ENCODE data around the gene SBNO2. TPM values are rescaled to one million over a fixed set of nuclear protein-coding genes. Genes with fewer than 3 reads are reported as not detected.
A peak's percentile ranks its signal among the peaks of the same experiment; 100 is the strongest.

SBNO2 gene
- polyA plus RNA-seq, 1 experiment, result 9.9 TPM

- no peak for DNase-seq (ENCODE audit: low read depth, low spot score)
- CTCF ChIA-PET, result no interaction called here
Observed at GRCh38 chr19:1107661-1108261, 66.3 kb downstream of the SBNO2 start.

GRCh38 chr19:1106841-1107660 is 67.0 kb downstream of the SBNO2 start:
- TF ChIP-seq CTCF (IDR thresholded peaks at IDR 0.05; ENCODE audit: low read depth, low read length), result peak; percentile 16
- DNase-seq (ENCODE audit: low read depth, low spot score), result no peak
- POLR2A ChIA-PET, result interaction anchor here (0.7 kb wide), 1 partner anchor 34 kb away, joined by 3 read pairs; no protein-coding TSS in a partner anchor
- no peaks in the 10 kb centered on the region for H3K27me3 ChIP-seq (ENCODE audit: control insufficient read depth, insufficient read depth, low read length)
- H3K9me3 ChIP-seq (ENCODE audit: control insufficient read depth, insufficient read depth, low read length), result peaks cover 19% of the 10 kb centered on the region; the same call in 1 of the 2 replicates
- no peak overlapping the region for H3K4me3 ChIP-seq (ENCODE audit: low read depth, low read length)
- peak overlapping the region; percentile 31 for H3K27ac ChIP-seq (ENCODE audit: low read depth, low read length)
- CTCF ChIA-PET, result no interaction called here

More at GRCh38 chr19:1107661-1108261, 66.3 kb downstream of the SBNO2 start:
- H3K9me3 ChIP-seq (ENCODE audit: control insufficient read depth, insufficient read depth, low read length), result peaks cover 19% of the 10 kb centered on the region; the same call in 1 of the 2 replicates
- POLR2A ChIA-PET, result interaction anchor here (0.7 kb wide), 1 partner anchor 35 kb away, joined by 3 read pairs; no protein-coding TSS in a partner anchor
- TF ChIP-seq CTCF (IDR thresholded peaks at IDR 0.05; ENCODE audit: low read depth, low read length), result no peak
- no peak overlapping the region for H3K4me3 ChIP-seq (ENCODE audit: low read depth, low read length)
- peak overlapping the region; percentile 21 for H3K27ac ChIP-seq (ENCODE audit: low read depth, low read length)
- H3K27me3 ChIP-seq (ENCODE audit: control insufficient read depth, insufficient read depth, low read length), result no peaks in the 10 kb centered on the region

GRCh38 chr19:1105873-1106840 is 67.9 kb downstream of the SBNO2 start:
- DNase-seq (ENCODE audit: low read depth, low spot score), result no peak
- no peak for TF ChIP-seq CTCF (IDR thresholded peaks at IDR 0.05; ENCODE audit: low read depth, low read length)
- peak overlapping the region; percentile 82 for H3K4me3 ChIP-seq (ENCODE audit: low read depth, low read length)
- H3K27me3 ChIP-seq (ENCODE audit: control insufficient read depth, insufficient read depth, low read length), result no peaks in the 10 kb centered on the region
- peak overlapping the region; percentile 31 for H3K27ac ChIP-seq (ENCODE audit: low read depth, low read length)
- ChIA-PET CTCF (interaction anchor here (0.7 kb wide), 1 partner anchor 318 kb away, joined by 5 read pairs; no protein-coding TSS in a partner anchor), POLR2A (interaction anchor here (0.6 kb wide), 1 partner anchor 84 kb away, joined by 3 read pairs; no protein-coding TSS in a partner anchor)
- peaks cover 19% of the 10 kb centered on the region; the same call in 1 of the 2 replicates for H3K9me3 ChIP-seq (ENCODE audit: control insufficient read depth, insufficient read depth, low read length)

- no peak for DNase-seq (ENCODE audit: low read depth, low spot score)
- peak overlapping the region; percentile 82 for H3K4me3 ChIP-seq (ENCODE audit: low read depth, low read length)
- no peaks in the 10 kb centered on the region for H3K27me3 ChIP-seq (ENCODE audit: control insufficient read depth, insufficient read depth, low read length)
- ChIA-PET POLR2A (interaction anchor here (0.6 to 4.4 kb wide), 6 partner anchors 8 to 131 kb away, joined by 3 to 22 read pairs (median 7); partner anchors contain the start of genes ABCA7 and CNN2), CTCF (interaction anchor here (0.7 kb wide), 1 partner anchor 319 kb away, joined by 5 read pairs; no protein-coding TSS in a partner anchor)
- no peak for TF ChIP-seq CTCF (IDR thresholded peaks at IDR 0.05; ENCODE audit: low read depth, low read length)
- H3K27ac ChIP-seq (ENCODE audit: low read depth, low read length), result peak overlapping the region; percentile 82
- peaks cover 18% of the 10 kb centered on the region; the same call in 1 of the 2 replicates for H3K9me3 ChIP-seq (ENCODE audit: control insufficient read depth, insufficient read depth, low read length)
Observed at GRCh38 chr19:1105008-1105872, 68.8 kb downstream of the SBNO2 start.
